ENCODE data around the gene OR2H1.

The OR2H1 gene

GRCh38 chr6:29483735-29484134, 26.8 kb downstream of the OR2H1 start:
- no peak for DNase-seq (ENCODE audit: low read depth in 2 of 2)

- DNase-seq (ENCODE audit: low read depth in 2 of 2) = no peak
Measured at GRCh38 chr6:29486577-29486976, 29.6 kb downstream of the OR2H1 start.

- no peak for DNase-seq (ENCODE audit: low read depth in 2 of 2)
Measured at GRCh38 chr6:29487131-29487530, 30.2 kb downstream of the OR2H1 start.

GRCh38 chr6:29487660-29488059, 30.7 kb downstream of the OR2H1 start, which contains the start of gene MAS1L:
Gene MAS1L (minus strand): TSS chr6:29487956. CDS start chr6:29487902, 54 bp downstream.
- DNase-seq (ENCODE audit: low read depth in 2 of 2) = no peak

GRCh38 chr6:29488874-29489273, 31.9 kb downstream of the OR2H1 start:
- no peak for DNase-seq (ENCODE audit: low read depth in 2 of 2)

GRCh38 chr6:29489286-29489685, 32.3 kb downstream of the OR2H1 start:
- DNase-seq (ENCODE audit: low read depth in 2 of 2) = no peak

GRCh38 chr6:29490055-29490454, 33.1 kb downstream of the OR2H1 start:
- DNase-seq (ENCODE audit: low read depth in 2 of 2) = no peak

GRCh38 chr6:29490552-29490951, 33.6 kb downstream of the OR2H1 start:
- no peak for DNase-seq (ENCODE audit: low read depth in 2 of 2)

- DNase-seq (ENCODE audit: low read depth in 2 of 2) = no peak
Measured at GRCh38 chr6:29491574-29491973, 34.6 kb downstream of the OR2H1 start.

- no peak for DNase-seq (ENCODE audit: low read depth in 2 of 2)
Measured at GRCh38 chr6:29493261-29493660, 36.3 kb downstream of the OR2H1 start.

- no peak for DNase-seq (ENCODE audit: low read depth in 2 of 2)
Measured at GRCh38 chr6:29494131-29494530, 37.2 kb downstream of the OR2H1 start.

GRCh38 chr6:29495571-29495970, 38.6 kb downstream of the OR2H1 start:
- DNase-seq (ENCODE audit: low read depth in 2 of 2) = no peak

GRCh38 chr6:29496961-29497360, 40.0 kb downstream of the OR2H1 start:
- DNase-seq (ENCODE audit: low read depth in 2 of 2) = no peak

- DNase-seq (ENCODE audit: low read depth in 2 of 2) = no peak
Measured at GRCh38 chr6:29499704-29500103, 42.7 kb downstream of the OR2H1 start.

- DNase-seq (ENCODE audit: low read depth in 2 of 2) = no peak
Measured at GRCh38 chr6:29500594-29500993, 43.6 kb downstream of the OR2H1 start.

GRCh38 chr6:29501106-29501505, 44.2 kb downstream of the OR2H1 start:
- no peak for DNase-seq (ENCODE audit: low read depth in 2 of 2)

GRCh38 chr6:29502181-29502580, 45.2 kb downstream of the OR2H1 start:
- DNase-seq (ENCODE audit: low read depth in 2 of 2) = no peak

GRCh38 chr6:29502597-29502996, 45.6 kb downstream of the OR2H1 start:
- no peak for DNase-seq (ENCODE audit: low read depth in 2 of 2)

GRCh38 chr6:29504961-29505360, 48.0 kb downstream of the OR2H1 start:
- no peak for DNase-seq (ENCODE audit: low read depth in 2 of 2)

GRCh38 chr6:29505808-29506207, 48.9 kb downstream of the OR2H1 start:
- DNase-seq (ENCODE audit: low read depth in 2 of 2) = no peak

- DNase-seq (ENCODE audit: low read depth in 2 of 2) = no peak
Measured at GRCh38 chr6:29506446-29507067, 49.6 kb downstream of the OR2H1 start.

GRCh38 chr6:29507319-29507718, 50.4 kb downstream of the OR2H1 start:
- no peak for DNase-seq (ENCODE audit: low read depth in 2 of 2)

GRCh38 chr6:29509239-29509638, 52.3 kb downstream of the OR2H1 start:
- DNase-seq (ENCODE audit: low read depth in 2 of 2) = no peak

- DNase-seq (ENCODE audit: low read depth in 2 of 2) = no peak
Measured at GRCh38 chr6:29509711-29510110, 52.8 kb downstream of the OR2H1 start.

Measured in stimulated activated CD8-positive, alpha-beta memory T cell treated with anti-CD3 and anti-CD28 coated beads, Interleukin-15, amount 100 ng/mL, for 48 hours (primary cell).